Endometrial microvascular endothelial cells (primary cell): Measurements from ENCODE around the gene ZFP90. TPM values are rescaled to one million over a fixed set of nuclear protein-coding genes. Genes with fewer than 3 reads are reported as not detected.
"Not testable (repeated sequence)": the region's sequence is repeated elsewhere in the genome, so short reads cannot be mapped to it uniquely, and the experiment has no call there.

Source experiments
- in situ Hi-C: cut with HindIII; loops from 2 replicates; pipeline ENCODE4 v1.10.0; 2017; ENCODE audit warnings: low sequenced_read_pairs, low pct_unique_long_range_greater_than_20kb; ENCODE audit errors: inconsistent ontology term
- total RNA-seq: library from RNA; depleted of rRNA; stranded (reverse); fragments of >200 nt; gene quantifications from one replicate; pipeline ENCODE4 v1.2.3, GENCODE V29; 2015; ENCODE audit errors: inconsistent ontology term

ZFP90 gene
- 28.2 TPM for total RNA-seq

DNA sequence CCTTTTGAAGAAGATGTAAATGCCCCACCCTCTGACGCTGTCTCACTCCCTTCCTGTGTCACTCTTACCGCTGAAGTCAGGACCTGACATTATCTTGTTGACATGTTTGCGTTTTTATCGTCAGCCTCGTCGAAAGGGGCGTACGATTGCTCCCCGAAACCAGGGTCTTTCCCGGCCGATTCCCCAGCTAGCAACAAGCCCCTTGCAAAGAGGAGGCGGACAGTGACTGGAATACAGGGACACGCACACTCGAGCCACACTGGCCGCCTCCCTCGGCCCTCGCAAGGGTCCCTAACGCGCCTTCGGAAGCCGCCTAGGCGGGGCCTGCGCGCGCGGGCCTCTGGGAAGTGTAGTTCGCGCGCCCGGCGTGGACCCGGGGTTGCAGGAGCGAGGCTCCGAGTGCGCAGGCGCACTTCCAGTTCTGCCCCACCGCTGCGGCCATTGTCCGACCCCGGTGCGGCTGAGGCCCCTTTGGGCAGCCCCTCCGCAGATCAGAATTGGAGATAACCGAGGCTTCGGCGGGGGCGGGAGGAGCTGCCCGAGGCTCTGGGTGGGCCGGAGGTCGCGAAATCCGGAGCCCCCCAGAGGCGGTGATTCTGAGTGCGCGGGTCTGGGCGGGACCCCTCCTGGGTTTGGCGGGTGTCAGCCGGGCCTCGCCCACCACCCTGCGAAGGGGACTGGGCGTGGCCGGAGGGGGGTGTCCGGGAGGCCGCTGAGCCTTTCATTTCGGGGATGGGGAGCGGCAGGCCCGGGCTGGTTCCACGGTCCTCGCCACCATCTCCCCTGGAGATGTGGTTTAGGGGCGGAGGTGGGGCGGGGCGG is at the start of gene ZFP90:
ZFP90 (plus strand) TSS at position 412 of the 822 bp plus-strand sequence. CDS start 502 bp downstream, outside the sequence.
- in situ Hi-C loops: no loop called here

DNA sequence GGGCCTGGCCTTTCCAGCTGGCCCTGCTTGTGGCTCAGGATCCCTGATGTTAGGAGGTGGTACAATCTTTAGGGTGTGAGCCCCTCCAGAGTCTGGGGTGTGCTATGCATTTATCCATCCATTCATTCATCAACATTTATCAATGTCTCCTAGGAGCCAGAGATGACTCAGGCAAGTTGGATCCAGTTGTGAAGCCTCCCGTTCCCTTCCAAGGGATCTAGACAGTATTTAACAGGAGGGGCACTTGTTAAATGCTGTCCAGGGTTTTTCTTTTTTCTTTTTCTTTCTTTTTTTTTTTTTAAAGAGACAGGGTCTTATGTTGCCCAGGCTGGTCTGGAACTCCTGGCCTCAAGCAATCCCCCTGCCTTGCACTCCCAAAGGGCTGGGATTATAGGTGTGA is 48.7 kb upstream of the ZFP90 start:
- in situ Hi-C loops: no loop called here

DNA sequence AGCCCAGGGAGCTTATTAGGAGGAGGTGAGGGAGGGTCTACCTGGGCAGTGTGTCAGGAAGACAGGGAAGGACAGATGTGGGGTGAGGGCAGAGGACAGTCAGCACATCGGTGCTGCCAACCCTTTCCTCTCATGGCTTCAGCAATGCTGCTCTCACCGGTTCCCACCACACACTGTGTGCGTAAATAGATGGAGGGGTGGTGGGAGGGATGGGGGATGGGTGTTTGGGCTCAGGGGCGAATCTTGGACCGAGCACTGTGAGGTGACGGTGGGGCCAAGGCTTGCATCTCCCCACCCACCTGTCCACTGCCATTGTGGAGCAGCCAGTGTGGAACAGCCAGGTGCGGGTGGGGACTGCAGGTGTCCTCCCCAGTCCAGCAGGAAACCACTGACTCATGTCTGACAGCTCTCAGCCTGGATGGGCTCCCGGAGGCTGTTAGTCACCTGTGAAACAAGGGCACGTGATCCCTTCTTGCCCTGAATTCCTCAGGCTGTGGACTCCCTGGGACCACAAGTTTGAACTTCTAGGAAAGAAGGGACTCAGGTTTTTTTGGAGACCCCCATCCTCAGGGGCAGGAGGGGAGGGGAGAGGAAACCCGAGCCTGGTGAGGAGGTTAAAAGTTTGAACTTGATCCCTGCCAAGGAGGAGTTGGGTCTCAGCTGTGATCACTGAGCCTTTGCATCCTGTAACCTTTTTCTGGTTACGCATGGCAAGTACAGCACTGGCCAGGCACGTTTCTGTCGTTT is 48.1 kb upstream of the ZFP90 start:
- in situ Hi-C loops: no loop called here

DNA sequence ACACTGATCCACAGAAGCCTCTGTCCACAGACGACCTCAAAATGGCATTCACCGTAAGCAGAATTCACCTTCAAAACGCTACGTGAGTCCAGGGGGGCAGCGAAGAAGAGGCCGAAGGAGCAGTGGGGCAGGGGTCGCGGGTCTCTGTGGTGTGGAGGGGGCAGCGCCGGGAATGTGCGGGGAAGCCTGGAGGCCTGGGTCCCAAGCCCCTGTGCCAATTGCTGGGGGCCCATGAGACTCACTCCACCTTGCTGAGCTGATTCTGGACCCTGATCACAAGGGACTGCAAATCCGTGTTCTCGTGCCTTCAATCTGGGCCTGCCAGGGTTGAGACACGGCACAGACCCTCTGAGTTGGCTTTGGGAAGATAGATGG is 47.5 kb upstream of the ZFP90 start:
- in situ Hi-C loops: no loop called here

DNA sequence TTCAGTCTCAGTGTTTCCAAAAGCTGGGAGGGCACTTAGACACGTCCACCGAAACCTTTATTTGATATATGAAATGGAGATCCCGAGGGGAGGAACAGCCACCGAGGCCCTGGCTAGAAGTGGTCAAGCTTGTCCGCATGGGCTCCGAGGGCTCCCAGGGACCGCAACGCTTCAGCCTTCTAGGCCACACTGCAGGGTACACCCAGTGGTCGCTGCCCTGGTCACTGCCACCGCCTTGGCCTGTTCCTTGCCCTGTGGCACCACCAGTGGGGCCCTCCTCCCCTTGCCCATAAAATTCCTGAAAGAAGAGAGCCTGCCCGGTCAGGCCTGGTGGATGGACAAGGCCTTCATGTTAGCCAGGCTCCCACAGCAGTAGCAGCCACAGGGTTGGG is 46.9 kb upstream of the ZFP90 start:
- in situ Hi-C loops: no loop called here

DNA sequence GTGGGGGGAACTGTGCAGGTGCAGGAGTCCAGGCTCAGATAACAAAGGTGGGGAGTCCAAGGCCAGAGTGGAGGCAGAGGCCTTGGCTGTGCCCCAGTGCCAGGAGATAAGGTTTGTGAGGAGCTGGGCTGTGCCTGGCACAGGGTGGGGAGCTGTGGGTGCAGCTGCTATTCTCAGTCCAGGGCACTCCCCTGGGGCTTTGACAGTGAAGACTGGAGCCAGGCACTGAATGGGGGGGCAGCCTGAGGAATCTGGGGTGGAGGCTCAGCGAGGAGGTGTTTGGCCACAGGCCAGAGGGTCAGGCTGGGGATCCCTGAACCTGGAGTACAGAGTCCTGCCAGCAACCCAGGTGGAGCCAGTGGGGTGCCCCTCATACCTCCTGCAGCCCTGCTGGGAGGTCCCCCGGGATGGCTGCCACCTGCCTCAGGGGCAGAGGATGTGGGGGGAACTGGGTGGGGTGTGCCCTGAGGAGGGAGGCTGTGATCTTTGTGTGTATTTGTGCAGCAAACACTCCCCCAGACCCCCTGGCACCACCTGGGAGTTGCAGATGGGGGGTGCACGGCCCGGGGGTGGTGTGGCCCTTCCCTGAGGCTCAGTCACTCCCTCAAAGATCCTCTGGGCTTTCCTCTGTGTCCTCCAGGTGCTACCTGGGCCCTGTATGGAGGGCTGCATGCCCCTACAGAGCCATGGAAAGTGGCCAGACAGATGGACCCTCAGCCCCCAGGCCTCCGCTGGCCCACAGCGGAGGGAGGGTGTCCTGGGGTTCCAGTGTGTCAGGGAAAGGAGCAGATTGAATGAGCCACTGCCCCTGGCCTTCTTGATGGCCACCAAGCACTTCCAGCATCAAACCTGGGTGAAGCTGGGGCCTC is 46.3 kb upstream of the ZFP90 start:
- in situ Hi-C loops: no loop called here

DNA sequence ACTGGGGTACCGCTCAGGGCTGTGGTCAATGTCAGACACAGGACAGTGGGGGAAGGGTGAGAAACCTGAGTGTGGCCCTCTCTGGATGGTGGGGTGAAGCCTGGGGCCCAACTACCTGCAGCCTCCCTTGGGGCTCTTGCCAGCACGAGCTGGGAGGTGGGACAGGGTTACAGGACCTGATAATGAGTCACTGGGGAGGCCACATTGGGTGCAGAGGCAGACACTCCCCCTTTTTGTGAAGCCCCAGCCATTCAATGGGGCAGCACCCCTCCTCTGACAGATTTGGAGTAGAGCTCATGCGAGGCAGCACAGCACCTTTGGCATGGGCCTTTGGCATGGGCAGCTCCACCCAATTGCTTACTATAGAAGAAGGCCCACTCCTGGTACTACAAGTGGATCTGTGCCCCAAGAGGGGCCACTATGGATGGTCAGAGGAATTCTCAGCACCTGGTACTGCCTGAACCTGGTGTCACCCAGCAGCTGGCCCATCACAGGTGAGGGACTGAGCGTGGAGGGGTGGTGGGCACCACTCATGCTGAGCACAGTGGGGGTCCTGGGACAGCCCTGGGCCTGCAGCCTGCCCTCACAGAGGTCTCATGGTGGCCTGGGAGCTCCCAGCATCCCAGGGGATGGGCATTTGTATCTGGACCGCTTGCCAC is 45.5 kb upstream of the ZFP90 start:
- in situ Hi-C loops: no loop called here

DNA sequence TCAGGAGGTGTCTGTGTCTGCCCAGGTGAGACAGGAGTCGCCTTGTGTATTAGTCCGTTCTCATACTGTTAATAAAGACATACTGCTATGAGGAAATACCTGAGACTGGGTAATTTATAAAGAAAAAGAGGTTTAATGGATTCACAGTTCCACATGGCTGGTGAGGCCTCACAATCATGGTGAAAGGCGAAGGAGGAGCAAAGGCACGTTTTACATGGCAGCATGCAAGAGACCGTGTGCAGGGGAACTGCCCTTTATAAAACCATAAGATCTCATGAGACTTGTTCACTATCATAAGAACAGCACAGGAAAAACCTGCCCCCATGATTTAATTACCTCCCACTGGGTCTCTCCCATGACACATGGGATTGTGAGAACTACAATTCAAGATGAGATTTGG is 44.8 kb upstream of the ZFP90 start:
- in situ Hi-C loops: not testable (repeated sequence)

DNA sequence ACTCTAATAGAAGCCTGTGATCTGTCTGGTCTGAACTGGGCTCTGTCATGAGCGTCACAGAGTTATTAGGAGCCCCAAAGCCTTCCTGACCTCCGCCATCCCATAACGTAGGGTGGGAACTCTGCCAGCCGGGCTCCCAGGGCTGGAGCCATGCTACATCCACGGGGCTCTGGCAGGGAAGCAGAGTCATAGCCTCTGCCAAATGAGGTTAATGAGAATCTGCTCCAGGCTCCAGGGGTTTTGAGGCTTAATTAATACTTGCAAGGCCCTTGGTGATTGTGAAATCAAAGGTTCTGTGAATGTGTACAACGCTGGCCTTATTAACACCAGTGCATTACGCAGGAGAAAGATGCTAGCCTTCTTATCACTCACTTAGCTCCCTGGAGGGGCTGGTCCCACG is 42.4 kb upstream of the ZFP90 start:
- in situ Hi-C loops: no loop called here

DNA sequence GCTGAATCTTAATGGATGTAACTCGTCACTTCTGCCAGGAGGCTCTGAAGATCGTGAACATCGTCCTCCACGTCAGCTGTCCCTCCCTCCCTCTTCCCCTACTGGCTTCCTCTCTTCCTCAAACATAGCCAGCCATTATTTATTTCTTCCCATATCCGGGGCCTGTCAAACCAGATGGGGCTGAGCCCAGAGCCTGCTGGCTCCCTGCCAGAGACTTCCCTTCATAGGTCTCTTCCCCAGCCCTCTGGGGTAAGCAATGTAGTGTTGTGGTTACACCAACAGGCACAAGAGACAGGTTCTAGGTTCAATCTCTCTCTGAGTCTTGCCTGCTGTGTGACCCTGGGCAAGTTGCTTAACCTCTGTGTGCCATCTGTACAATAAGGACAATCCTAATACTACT is 40.1 kb upstream of the ZFP90 start:
- in situ Hi-C loops: no loop called here

DNA sequence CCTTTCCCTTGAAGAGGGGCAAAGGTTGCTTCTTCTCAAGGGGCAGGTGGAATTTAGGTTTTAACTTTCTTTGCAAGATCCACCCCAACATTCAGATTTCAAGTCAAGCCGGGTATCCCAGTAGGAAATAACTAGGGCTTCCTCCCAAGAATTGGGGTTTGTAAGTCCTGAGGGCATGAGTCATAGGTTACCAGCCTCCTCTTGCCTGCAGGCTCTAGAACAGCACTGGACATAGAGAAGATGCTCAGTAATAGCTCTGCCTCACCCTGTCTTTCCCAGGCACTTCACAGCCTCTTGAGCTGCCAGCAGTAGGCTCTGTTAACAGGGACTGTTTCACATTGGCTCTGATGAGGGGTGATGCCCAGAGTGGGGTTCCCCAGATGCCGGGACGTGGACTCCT is 35.8 kb upstream of the ZFP90 start:
- in situ Hi-C loops: no loop called here

DNA sequence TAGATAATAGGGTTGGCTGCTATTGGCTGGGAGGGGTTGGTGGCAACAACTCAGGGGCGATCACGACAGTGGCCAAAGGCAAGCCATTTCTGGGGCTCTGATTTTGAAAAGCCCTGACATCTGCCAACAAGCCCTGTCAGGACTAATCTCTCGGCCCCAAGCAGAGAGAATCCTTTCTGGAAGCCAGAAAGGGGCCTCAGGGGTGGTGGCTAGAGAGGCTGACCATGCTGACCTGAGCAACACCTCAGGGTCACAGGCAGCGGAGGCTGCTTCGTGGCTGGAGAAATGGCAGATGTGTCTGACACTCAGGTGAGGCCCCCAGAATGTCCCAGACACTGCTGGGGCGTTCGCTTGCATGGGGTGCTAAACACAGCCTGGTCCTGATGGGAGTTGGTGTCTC is 35.0 kb upstream of the ZFP90 start:
- in situ Hi-C loops: no loop called here

DNA sequence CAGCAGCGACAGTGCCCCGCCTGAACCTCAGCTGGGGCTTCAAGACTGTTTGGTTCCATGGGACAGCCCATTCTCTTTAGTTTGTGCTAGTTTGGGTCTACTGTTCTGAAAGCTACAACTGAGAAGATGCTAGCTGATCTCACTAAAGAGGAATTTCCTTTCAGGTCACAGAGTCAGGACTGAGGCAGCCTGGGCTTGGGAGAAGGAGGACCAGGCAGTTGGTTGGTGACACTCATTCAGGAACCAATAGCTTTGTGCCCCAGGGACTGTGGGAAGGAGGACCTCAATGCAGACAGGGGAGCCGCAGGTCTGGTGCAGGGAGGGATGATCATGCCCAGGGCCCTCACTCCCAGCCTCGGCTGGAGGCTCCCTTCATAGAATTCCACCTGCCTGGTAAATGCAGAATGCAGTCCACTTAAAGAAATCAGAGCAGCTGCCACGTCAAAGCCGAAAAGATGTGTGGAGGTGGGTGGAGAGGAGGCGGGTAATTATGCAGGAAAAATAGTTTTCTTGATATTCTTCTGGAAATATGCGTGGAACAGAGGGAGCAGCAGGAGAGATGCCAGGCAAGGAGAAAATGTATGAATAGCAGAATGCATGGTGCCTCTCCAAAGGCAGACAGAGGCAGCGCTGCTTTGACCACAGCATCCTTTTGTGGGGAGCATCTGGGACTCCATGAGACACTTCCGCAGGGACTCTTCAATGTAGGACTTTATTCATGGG is 32.6 kb upstream of the ZFP90 start:
- in situ Hi-C loops: no loop called here

DNA sequence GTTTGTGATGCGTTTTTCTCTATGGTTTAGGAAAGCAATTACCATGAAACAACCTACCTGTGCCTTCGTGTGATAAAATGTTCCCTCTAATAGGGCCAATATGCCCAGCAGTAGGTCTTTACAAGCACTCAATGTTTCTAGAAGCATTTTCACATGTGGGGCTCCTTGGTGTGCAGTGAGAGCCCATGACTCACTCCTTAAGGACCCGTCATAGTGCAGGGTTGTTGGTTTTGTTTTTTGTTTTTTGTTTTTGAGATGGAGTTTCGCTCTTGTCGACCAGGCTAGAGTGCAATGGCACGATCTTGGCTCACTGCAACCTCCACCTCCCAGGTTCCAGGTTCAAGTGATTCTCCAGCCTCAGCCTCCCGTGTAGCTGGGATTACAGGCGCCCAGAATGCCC is 31.1 kb upstream of the ZFP90 start:
- in situ Hi-C loops: no loop called here

DNA sequence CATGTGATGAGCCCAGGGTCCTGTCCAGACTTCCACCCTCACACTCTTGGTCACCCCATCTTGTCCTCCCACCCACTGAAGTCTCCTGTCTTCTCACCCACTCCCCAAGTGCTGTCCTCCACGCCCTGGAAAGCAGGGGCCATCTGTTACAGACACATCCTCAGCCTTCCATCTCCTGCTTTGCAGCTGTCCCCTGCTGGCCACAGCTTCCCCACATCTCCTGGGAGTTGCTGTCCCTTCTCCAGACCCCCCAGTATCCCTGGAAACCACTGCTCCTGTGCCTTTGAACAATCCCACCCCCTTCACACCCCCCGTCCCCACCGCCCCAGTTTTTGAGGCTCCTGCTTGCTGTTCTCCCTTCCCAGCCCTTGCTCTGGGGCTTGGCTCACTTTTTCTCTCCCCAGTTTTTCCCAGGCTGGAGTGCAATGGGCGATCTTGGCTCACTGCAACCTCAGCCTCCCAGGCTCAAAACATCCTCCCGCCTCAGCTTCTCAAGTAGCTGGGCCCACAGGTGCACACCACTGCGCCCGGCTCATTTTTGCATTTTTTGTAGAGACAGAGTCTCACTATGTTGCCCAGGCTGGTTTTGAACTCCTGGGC is 30.4 kb upstream of the ZFP90 start:
- in situ Hi-C loops: no loop called here

DNA sequence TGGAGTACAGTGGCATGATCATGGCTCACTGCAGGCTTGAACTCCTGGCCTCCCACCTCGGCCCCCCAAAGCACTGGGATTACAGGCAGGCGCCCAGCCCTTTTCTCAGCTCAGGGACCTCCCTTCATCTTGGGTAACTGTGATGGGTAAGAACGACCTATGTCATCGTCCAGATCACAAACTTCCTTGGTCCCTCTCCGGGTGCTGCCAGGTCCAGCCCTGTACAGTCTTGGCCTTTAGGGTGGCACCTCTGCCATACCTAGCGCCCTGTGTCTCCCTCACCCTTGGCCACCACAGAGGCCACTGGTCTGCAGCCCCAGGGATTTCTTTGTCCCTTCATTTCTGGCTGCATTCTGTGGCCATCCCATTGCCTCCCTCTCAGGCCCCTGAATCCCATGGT is 29.7 kb upstream of the ZFP90 start:
- in situ Hi-C loops: no loop called here

DNA sequence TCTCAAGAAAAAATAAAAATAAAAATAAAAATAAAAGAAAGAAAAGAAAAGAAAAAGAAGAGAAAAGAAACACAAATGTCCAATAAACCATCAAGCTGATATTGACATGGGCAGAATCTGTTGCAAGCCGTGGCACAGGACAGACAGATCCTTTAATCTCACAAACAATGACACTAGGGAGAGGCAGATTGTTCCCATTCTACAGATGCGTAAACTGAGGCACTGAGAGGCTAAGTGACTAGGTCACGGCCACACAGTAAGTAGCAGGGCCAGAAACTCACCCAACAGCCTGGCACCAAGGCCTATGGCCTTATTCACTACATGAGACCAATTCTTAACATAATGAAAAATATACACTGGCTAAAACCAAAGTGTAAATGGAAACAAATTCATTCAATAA is 28.3 kb upstream of the ZFP90 start:
- in situ Hi-C loops: no loop called here

DNA sequence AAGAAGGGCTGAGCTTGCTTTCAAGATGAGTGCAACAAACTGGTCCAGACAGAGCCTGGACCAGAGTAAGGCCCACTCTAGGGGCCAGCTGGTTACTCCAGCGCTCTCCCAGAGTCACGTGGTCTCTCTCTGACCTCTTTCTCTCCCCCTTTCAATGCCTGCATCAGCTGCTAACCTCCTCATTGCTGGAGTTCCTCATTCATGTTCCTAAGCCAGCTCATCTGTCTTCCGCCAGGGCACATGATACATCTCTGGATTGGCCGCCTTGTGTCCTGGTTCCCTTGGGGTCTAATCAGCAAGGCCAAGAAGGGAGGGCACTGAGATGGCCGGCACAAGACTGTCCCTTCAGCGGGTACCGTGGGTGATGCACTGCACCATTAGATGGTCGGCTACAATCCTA is 26.9 kb upstream of the ZFP90 start:
- in situ Hi-C loops: no loop called here
